Panc1 (cell line): ENCODE data around the gene OPRPN.

ENCODE experiments used
- POLR2AphosphoS5 ChIP-seq: IDR thresholded peaks from 2 replicates; pipeline ENCODE4 v1.6.1; 2012; ENCODE audit warnings: mild to moderate bottlenecking, low read depth, low read length, moderate library complexity
- SIN3A ChIP-seq: IDR thresholded peaks from 2 replicates; pipeline ENCODE4 v1.6.1; 2012; ENCODE audit warnings: low read depth, mild to moderate bottlenecking, low read length, moderate library complexity, borderline replicate concordance; ENCODE audit not compliant: insufficient read depth
- TCF7L2 ChIP-seq: IDR thresholded peaks from 2 replicates; pipeline ENCODE4 v1.6.1; 2011; ENCODE audit warnings: mild to moderate bottlenecking, low read depth, low read length, inconsistent platforms
- TF ChIP-seq, protein P1 (sequence below): fragments of 450-650 bp; IDR thresholded peaks from 2 replicates; pipeline ENCODE4 v1.5.1; 2017; ENCODE audit warnings: mild to moderate bottlenecking
- TF ChIP-seq, protein P2 (sequence below), 2 experiments: IDR thresholded peaks; 2 replicates each; pipeline ENCODE4 v1.6.1; 2011 to 2012; ENCODE audit warnings: low read depth in 2 of 2, control low read depth in 1 of 2, low read length in 1 of 2, mild to moderate bottlenecking in 1 of 2, moderate library complexity in 1 of 2; ENCODE audit not compliant: insufficient read depth in 1 of 2

DNA sequence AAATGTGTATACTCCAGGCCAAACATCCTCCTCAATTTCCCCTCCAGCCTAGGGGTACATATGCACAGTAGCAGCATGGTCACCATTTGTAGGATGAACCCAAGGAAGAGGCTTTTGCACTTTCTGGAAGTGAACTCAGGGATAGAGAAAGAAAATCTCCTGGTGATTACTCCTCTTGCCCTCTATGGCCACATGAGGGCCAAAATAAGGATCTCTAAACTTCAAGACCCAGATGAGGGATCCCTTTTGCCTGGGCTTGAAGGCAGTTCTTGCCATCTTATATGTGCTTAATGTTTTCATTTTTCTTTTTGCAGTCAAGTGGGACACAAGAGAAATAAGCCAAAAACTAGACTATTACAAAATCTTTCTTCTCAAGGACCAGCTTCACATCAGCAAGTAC is 44.7 kb downstream of the OPRPN start:
- TF ChIP-seq, protein P1, sequence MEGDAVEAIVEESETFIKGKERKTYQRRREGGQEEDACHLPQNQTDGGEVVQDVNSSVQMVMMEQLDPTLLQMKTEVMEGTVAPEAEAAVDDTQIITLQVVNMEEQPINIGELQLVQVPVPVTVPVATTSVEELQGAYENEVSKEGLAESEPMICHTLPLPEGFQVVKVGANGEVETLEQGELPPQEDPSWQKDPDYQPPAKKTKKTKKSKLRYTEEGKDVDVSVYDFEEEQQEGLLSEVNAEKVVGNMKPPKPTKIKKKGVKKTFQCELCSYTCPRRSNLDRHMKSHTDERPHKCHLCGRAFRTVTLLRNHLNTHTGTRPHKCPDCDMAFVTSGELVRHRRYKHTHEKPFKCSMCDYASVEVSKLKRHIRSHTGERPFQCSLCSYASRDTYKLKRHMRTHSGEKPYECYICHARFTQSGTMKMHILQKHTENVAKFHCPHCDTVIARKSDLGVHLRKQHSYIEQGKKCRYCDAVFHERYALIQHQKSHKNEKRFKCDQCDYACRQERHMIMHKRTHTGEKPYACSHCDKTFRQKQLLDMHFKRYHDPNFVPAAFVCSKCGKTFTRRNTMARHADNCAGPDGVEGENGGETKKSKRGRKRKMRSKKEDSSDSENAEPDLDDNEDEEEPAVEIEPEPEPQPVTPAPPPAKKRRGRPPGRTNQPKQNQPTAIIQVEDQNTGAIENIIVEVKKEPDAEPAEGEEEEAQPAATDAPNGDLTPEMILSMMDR = no peak
- TF ChIP-seq SIN3A (no peak), POLR2AphosphoS5 (no peak), TCF7L2 (no peak)
- TF ChIP-seq, protein P2, sequence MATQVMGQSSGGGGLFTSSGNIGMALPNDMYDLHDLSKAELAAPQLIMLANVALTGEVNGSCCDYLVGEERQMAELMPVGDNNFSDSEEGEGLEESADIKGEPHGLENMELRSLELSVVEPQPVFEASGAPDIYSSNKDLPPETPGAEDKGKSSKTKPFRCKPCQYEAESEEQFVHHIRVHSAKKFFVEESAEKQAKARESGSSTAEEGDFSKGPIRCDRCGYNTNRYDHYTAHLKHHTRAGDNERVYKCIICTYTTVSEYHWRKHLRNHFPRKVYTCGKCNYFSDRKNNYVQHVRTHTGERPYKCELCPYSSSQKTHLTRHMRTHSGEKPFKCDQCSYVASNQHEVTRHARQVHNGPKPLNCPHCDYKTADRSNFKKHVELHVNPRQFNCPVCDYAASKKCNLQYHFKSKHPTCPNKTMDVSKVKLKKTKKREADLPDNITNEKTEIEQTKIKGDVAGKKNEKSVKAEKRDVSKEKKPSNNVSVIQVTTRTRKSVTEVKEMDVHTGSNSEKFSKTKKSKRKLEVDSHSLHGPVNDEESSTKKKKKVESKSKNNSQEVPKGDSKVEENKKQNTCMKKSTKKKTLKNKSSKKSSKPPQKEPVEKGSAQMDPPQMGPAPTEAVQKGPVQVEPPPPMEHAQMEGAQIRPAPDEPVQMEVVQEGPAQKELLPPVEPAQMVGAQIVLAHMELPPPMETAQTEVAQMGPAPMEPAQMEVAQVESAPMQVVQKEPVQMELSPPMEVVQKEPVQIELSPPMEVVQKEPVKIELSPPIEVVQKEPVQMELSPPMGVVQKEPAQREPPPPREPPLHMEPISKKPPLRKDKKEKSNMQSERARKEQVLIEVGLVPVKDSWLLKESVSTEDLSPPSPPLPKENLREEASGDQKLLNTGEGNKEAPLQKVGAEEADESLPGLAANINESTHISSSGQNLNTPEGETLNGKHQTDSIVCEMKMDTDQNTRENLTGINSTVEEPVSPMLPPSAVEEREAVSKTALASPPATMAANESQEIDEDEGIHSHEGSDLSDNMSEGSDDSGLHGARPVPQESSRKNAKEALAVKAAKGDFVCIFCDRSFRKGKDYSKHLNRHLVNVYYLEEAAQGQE (IDR thresholded peaks at IDR 0.05; ENCODE audit: insufficient read depth in 1 of 2, low read depth in 2 of 2, low read length in 1 of 2) = no peak
